Transverse colon (tissue), 4 donors: ENCODE data around the gene TRPV2. TPM values are rescaled to one million over a fixed set of nuclear protein-coding genes. Genes with fewer than 3 reads are reported as not detected.
"Not testable (repeated sequence)": the region's sequence is repeated elsewhere in the genome, so short reads cannot be mapped to it uniquely, and the experiment has no call there.

Experiments
- DNase-seq: peaks from one replicate; pipeline ENCODE4 v3.0.0-alpha.2; 2019
- H3K27ac ChIP-seq, 4 donors: fragments of 200-600 bp; sonication (generic); 2 replicates each; pipeline ENCODE4 v1.5.1; 2016 to 2018; ENCODE audit warnings: inconsistent platforms in 4 of 4
- H3K27me3 ChIP-seq: fragments of 200-600 bp; sonication (generic); 2 replicates; pipeline ENCODE4 v1.5.1; 2017; ENCODE audit warnings: inconsistent platforms
- H3K36me3 ChIP-seq, 4 donors: fragments of 200-600 bp; sonication (generic); 2 replicates each; pipeline ENCODE4 v1.5.1; 2017 to 2019; ENCODE audit warnings: inconsistent platforms in 4 of 4
- H3K4me1 ChIP-seq, 4 donors: fragments of 200-600 bp; sonication (generic); 2 replicates each; pipeline ENCODE4 v1.5.1; 2017 to 2020; ENCODE audit warnings: inconsistent platforms in 4 of 4
- H3K4me3 ChIP-seq, 4 donors: fragments of 200-600 bp; sonication (generic); 1 replicate in 1 of 4; 2 replicates in 3 of 4; pipeline versions ENCODE4 v1.5.1 to v1.6.1; 2017 to 2019; ENCODE audit warnings: inconsistent platforms in 4 of 4
- H3K9me3 ChIP-seq, 2 donors: fragments of 200-600 bp; sonication (generic); 2 replicates each; pipeline ENCODE4 v1.5.1; 2017 to 2019; ENCODE audit warnings: inconsistent platforms in 2 of 2
- EP300 ChIP-seq: sonication (generic); formaldehyde crosslinking; IDR thresholded peaks from one replicate; pipeline ENCODE4 v1.6.1; 2017; ENCODE audit warnings: antibody characterized with exemption, low read depth
- POLR2A ChIP-seq: fragments of 450-650 bp; IDR thresholded peaks from one replicate; pipeline ENCODE4 v1.6.1; 2016; ENCODE audit warnings: antibody characterized with exemption, mild to moderate bottlenecking, moderate library complexity
- POLR2AphosphoS5 ChIP-seq, 3 donors: sonication (generic); formaldehyde crosslinking; IDR thresholded peaks; one replicate each; pipeline ENCODE4 v1.6.1; 2016; ENCODE audit warnings: antibody characterized with exemption in 3 of 3
- WGBS, 2 donors: methylation state at CpG; one replicate each; pipeline ENCODE4 v1.1.5; 2018; ENCODE audit warnings: low coverage in 1 of 2; 5-methylcytosine and 5-hydroxymethylcytosine counted together
- in situ Hi-C, 4 donors: fragments of 200-750 bp; cut with MboI; loops; one replicate each; pipeline versions ENCODE4 v1.15.0 to v1.15.1; 2017; ENCODE audit warnings: low sequenced_read_pairs in 3 of 4, low pct_ligation_motif_present in 1 of 4, low pct_unique_long_range_greater_than_20kb in 1 of 4
- intact Hi-C: fragments of 100-400 bp; cut with DNase I; formaldehyde crosslinking; loops from one replicate; pipeline ENCODE4 v1.15.1; 2023; ENCODE audit warnings: low total_unique reads
- total RNA-seq, 4 donors: library from RNA; depleted of rRNA; stranded (reverse); fragments of >200 nt; gene quantifications; one replicate each; pipeline ENCODE4 v1.1.0, GENCODE V29; 2016
- TF ChIP-seq, protein P1 (sequence below), 5 experiments: fragments of 200-600 bp in 3 of 5; fragments of 450-650 bp in 2 of 5; sonication (generic) in 3 of 5; IDR thresholded peaks; 1 replicate in 2 of 5; 2 replicates in 3 of 5; pipeline ENCODE4 v1.5.1; 2016 to 2017; ENCODE audit warnings: antibody characterized with exemption in 5 of 5, inconsistent platforms in 3 of 5, mild to moderate bottlenecking in 2 of 5, moderate library complexity in 1 of 5

TRPV2 gene
- total RNA-seq, 4 donors from 2014 or later, result 2.4 to 8.2 (median 4.4) TPM

DNA sequence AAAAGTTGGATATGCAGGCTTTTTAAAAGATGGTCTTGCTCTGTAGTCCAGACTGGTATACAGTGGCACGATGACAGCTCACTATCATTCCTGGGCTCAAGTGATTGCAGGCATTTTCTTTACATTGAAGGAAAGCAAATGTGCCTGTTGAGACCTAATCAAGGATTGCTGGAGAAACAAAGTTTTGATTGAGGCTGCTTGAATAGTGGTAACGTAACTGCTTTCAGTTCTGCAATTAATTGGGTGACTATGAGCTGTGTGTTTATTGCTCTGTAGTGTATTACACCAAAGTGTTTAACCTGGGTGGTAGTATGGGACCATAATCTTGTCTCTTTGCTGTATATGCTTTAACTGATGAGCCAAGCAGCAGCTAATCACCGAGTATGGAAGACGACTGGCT, 32.2 kb upstream of the TRPV2 start:
- Histone ChIP-seq H3K36me3 (peaks cover 0 to 10% (median 5%) of the 10 kb centered on the region in 4 donors), H3K27ac (peak overlapping the region in 1 of 4 donors; percentile 91), H3K27me3 (no peaks in the 10 kb centered on the region), H3K4me1 (peaks cover 14 to 70% (median 37%) of the 10 kb centered on the region in 4 donors), H3K9me3 (no peaks in the 10 kb centered on the region), H3K4me3 (peak overlapping the region in 1 of 4 donors; percentile 80)
- in situ Hi-C loops (loop anchor here in 2 of 4 donors (10.0 kb wide), 1 partner anchor 52 kb away; no protein-coding TSS in a partner anchor), intact Hi-C loops (loop anchor here (10.0 kb wide), 1 partner anchor 62 kb away; no protein-coding TSS in a partner anchor)
- WGBS, 2 donors, result 45 to 60% methylated on average over 1 to 4 of the region's 4 CpGs
- DNase-seq, result no peak
- no peak for TF ChIP-seq POLR2AphosphoS5 (IDR thresholded peaks at IDR 0.05)
- no peak for TF ChIP-seq EP300
- TF ChIP-seq, protein P1, sequence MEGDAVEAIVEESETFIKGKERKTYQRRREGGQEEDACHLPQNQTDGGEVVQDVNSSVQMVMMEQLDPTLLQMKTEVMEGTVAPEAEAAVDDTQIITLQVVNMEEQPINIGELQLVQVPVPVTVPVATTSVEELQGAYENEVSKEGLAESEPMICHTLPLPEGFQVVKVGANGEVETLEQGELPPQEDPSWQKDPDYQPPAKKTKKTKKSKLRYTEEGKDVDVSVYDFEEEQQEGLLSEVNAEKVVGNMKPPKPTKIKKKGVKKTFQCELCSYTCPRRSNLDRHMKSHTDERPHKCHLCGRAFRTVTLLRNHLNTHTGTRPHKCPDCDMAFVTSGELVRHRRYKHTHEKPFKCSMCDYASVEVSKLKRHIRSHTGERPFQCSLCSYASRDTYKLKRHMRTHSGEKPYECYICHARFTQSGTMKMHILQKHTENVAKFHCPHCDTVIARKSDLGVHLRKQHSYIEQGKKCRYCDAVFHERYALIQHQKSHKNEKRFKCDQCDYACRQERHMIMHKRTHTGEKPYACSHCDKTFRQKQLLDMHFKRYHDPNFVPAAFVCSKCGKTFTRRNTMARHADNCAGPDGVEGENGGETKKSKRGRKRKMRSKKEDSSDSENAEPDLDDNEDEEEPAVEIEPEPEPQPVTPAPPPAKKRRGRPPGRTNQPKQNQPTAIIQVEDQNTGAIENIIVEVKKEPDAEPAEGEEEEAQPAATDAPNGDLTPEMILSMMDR (IDR thresholded peaks at IDR 0.05), result no peak
- no peak for TF ChIP-seq POLR2A

DNA sequence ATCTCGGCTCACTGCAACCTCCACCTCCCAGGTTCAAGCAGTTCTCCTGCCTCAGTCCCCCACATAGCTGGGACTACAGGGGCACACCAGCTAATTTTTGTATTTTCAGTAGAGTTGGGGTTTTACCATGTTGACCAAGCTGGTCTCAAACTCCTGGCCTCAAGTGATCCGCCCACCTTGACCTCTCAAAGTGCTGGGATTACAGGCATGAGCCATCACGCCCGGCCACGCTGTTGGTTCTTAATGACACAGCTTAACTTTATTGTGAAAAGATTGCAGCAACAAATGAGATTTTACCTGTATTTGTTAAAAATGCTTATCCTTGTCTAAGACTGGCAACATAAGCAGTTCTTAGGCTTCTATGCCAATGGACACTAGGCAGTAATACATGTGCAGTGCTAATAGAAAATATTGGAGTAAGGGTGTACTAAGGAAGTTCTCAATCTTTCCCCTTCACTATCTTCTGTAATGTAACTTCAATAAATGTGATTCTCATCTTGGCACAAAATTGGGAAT, 31.5 kb upstream of the TRPV2 start:
- no peaks in the 10 kb centered on the region for H3K27me3 ChIP-seq
- no peak for DNase-seq
- no peak overlapping the region for H3K4me3 ChIP-seq
- H3K9me3 ChIP-seq, result no peaks in the 10 kb centered on the region
- H3K4me1 ChIP-seq, result peaks cover 14 to 65% (median 36%) of the 10 kb centered on the region in 4 donors
- 89 to 100% methylated on average over 1 to 5 of the region's 5 CpGs for WGBS, 2 donors
- H3K27ac ChIP-seq, result no peak overlapping the region
- intact Hi-C loops (loop anchor here (10.0 kb wide), 1 partner anchor 61 kb away; no protein-coding TSS in a partner anchor), in situ Hi-C loops (loop anchor here in 2 of 4 donors (10.0 kb wide), 1 partner anchor 51 kb away; no protein-coding TSS in a partner anchor)
- TF ChIP-seq POLR2AphosphoS5 (IDR thresholded peaks at IDR 0.05) (no peak), EP300 (no peak), POLR2A (no peak)
- TF ChIP-seq, protein P1 (IDR thresholded peaks at IDR 0.05), result no peak
- peaks cover 0 to 10% (median 5%) of the 10 kb centered on the region in 4 donors for H3K36me3 ChIP-seq

DNA sequence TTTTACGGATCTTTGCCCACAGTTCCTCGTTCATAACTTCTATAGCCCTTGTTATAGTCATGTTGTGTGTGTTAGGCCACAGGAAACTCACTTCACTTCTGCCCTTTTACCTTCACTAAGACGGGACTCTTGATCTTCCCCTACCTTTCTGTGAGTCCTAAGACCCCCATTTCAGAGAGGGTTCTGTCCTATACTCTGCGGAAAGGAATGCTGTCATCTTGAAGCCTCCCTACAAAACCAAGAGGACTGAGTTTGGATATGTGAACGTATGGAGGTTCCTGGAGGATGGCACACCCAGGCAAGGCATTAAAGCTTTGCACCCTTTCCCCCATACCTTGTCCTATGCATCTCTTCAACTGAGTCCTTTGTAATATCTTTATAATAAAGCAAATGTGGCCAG, 30.8 kb upstream of the TRPV2 start:
- peaks cover 0 to 10% (median 5%) of the 10 kb centered on the region in 4 donors for H3K36me3 ChIP-seq
- in situ Hi-C loops, result loop anchor here in 2 of 4 donors (10.0 kb wide), 1 partner anchor 50 kb away; no protein-coding TSS in a partner anchor
- 50 to 52% methylated on average over 3 to 5 of the region's 5 CpGs for WGBS, 2 donors
- no peak for TF ChIP-seq EP300
- TF ChIP-seq, protein P1 (IDR thresholded peaks at IDR 0.05), result no peak
- no peak for TF ChIP-seq POLR2A
- no peak for TF ChIP-seq POLR2AphosphoS5 (IDR thresholded peaks at IDR 0.05)
- H3K4me1 ChIP-seq, result peaks cover 14 to 58% (median 34%) of the 10 kb centered on the region in 4 donors
- DNase-seq, result no peak
- intact Hi-C loops, result loop anchor here (10.0 kb wide), 1 partner anchor 60 kb away; no protein-coding TSS in a partner anchor
- H3K9me3 ChIP-seq, result no peaks in the 10 kb centered on the region
- peak overlapping the region in 1 of 4 donors; percentile 86 for H3K27ac ChIP-seq
- no peak overlapping the region for H3K4me3 ChIP-seq
- H3K27me3 ChIP-seq, result no peaks in the 10 kb centered on the region

DNA sequence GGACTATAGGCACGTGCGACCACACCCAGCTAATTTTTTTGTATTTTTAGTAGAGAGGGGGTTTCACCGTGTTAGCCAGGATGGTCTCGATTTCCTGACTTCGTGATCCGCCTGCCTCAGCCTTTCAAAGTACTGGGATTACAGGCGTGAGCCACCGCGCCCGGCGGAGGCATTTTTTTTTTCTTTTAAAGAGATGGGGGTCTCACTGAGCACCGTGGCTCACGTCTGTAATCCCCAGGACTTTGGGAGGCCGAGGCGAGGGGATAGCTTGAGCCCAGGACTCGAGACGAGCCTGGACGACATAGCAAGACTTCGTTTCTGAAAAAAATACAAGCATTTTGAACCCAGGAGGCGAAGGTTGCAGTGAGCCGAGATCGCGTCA, 29.3 kb upstream of the TRPV2 start:
- H3K27ac ChIP-seq, result peak overlapping the region; percentile 66 to 86 (median 70)
- intact Hi-C loops, result loop anchor here (10.0 kb wide), 1 partner anchor 59 kb away; no protein-coding TSS in a partner anchor

More for the DNA sequence above, 29.3 kb upstream of the TRPV2 start:
- not testable (repeated sequence) for DNase-seq, H3K9me3 ChIP-seq, H3K27me3 ChIP-seq, H3K36me3 ChIP-seq
- peak overlapping the region in 3 of 4 donors; percentile 30 to 66 (median 43) for H3K4me3 ChIP-seq
- WGBS, 2 donors, result 0 to 50% methylated on average over 3 to 23 of the region's 23 CpGs
- in situ Hi-C loops, result loop anchor here in 2 of 4 donors (10.0 kb wide), 1 partner anchor 49 kb away; no protein-coding TSS in a partner anchor
- peaks cover 14 to 51% (median 34%) of the 10 kb centered on the region in 4 donors for H3K4me1 ChIP-seq
